Kidney (tissue), 14 donors: Measurements from ENCODE around the gene GPR183. TPM values are rescaled to one million over a fixed set of nuclear protein-coding genes. Genes with fewer than 3 reads are reported as not detected.

ENCODE experiments used
- DNase-seq, 5 donors: peaks; one replicate each; pipeline ENCODE4 v3.0.0-alpha.2; 2013 to 2020
- FAIRE-seq: peaks from 2 replicates; lab custom pipeline; 2012; peaks lifted over from hg19 to GRCh38; lab: Jason Lieb, UNC
- H3K27ac ChIP-seq, 2 donors: one replicate each; pipeline ENCODE4 v1.7.0; 2013; ENCODE audit warnings: low read depth in 2 of 2, low read length in 2 of 2, inconsistent platforms in 1 of 2
- H3K27me3 ChIP-seq: one replicate; pipeline ENCODE4 v1.7.1; 2013; ENCODE audit warnings: low read length, inconsistent platforms; ENCODE audit not compliant: control insufficient read depth, insufficient read depth
- H3K36me3 ChIP-seq, 3 donors: one replicate each; pipeline versions ENCODE4 v1.7.0 to v1.7.1; 2013; ENCODE audit warnings: low read length in 3 of 3, control low read depth in 1 of 3, inconsistent platforms in 1 of 3; ENCODE audit not compliant: insufficient read depth in 3 of 3, control insufficient read depth in 2 of 3
- H3K4me1 ChIP-seq, 3 donors: one replicate each; pipeline versions ENCODE4 v1.7.0 to v1.7.1; 2013; ENCODE audit warnings: low read length in 3 of 3, inconsistent platforms in 1 of 3, low read depth in 1 of 3; ENCODE audit not compliant: control insufficient read depth in 2 of 3, insufficient read depth in 2 of 3
- H3K4me3 ChIP-seq, 3 donors: one replicate each; pipeline versions ENCODE4 v1.7.0 to v1.8.1; 2013; ENCODE audit warnings: low read length in 3 of 3, control low read depth in 1 of 3, inconsistent platforms in 1 of 3
- H3K9ac ChIP-seq, 3 donors: one replicate each; pipeline versions ENCODE4 v1.7.0 to v1.7.1; 2013; ENCODE audit warnings: low read length in 3 of 3, control low read depth in 1 of 3, inconsistent platforms in 1 of 3
- H3K9me3 ChIP-seq, 3 donors: one replicate each; pipeline versions ENCODE4 v1.7.0 to v1.7.1; 2013; ENCODE audit warnings: low read length in 3 of 3, control low read depth in 1 of 3, inconsistent platforms in 1 of 3; ENCODE audit not compliant: control insufficient read depth in 2 of 3, insufficient read depth in 1 of 3
- intact Hi-C: fragments of 100-400 bp; cut with DNase I; formaldehyde crosslinking; loops from one replicate; pipeline ENCODE4 v1.11.1; 2022
- polyA plus RNA-seq: library from polyadenylated mRNA; stranded (reverse); fragments of 350-450 nt; fragmentation: Illumina TruSeq; extraction: RNeasy Lipid Tissue Mini Kit (QIAGEN cat#74804); gene quantifications from one replicate; pipeline ENCODE4 v1.2.3, GENCODE V29; 2014; ENCODE audit warnings: low read depth, low replicate concordance; ENCODE audit not compliant: insufficient read depth
- total RNA-seq: library from RNA; stranded (reverse); fragmentation: NEBNext Ultra II Directional; extraction: Animal tissue kit (Norgen Biotek cat#: 25700); gene quantifications from one replicate; pipeline ENCODE4 v1.2.1, GENCODE V29; 2021
- TF ChIP-seq, protein P1 (sequence below): IDR thresholded peaks from 3 replicates; pipeline ENCODE4 v1.5.1; 2012; ENCODE audit warnings: mild to moderate bottlenecking, moderate library complexity, borderline replicate concordance; ENCODE audit not compliant: insufficient read depth; ENCODE audit errors: extremely low read depth
- donor health status: control.
- donor health status: control.
- donor health status: control.
- donor health status: control.
- donor health status: control.
- donor health status: DM: yes; HTN: yes; CAD: no.
- donor health status: Normal renal cell carcinoma (clear cell type).

The GPR183 gene
- total and polyA plus RNA-seq, 2 donors from 2014 or later = 1.7 to 11.8 TPM

DNA sequence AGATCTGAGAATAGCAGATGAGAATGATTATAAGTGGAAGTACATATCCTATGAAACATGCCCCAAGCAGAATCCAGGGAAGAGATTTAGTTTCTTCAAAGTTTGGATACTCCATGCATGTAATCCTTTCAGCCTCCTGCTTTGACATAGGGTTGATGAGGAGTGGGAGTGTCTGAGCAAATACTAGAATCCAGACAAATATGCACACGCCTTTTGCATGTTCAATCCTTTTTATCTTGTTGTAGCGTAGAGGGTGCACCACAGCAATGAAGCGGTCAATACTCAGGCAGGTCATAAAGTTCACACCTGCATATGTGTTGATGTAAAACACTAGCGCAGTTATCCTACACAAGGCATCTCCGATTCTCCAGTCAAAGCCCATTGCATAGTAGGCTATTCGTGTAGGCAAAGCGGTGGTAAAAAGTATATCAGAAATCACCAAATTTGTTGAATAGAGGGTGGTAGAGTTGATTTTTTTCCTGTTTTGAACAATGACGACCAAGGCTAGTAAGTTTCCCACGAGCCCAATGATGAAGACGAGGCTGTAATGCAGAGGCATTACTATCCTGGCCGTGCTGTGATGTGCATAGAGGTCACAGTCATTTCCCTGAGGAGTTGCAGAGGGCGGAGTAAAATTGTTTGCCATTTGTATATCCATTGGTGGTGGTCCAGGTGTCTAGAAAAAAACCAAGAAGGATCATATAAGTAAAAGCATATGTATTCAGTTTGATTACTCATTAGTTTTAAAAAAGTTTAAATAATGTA is 11.5 kb downstream of the GPR183 start:
- no peaks in the 10 kb centered on the region for H3K36me3 ChIP-seq
- TF ChIP-seq, protein P1, sequence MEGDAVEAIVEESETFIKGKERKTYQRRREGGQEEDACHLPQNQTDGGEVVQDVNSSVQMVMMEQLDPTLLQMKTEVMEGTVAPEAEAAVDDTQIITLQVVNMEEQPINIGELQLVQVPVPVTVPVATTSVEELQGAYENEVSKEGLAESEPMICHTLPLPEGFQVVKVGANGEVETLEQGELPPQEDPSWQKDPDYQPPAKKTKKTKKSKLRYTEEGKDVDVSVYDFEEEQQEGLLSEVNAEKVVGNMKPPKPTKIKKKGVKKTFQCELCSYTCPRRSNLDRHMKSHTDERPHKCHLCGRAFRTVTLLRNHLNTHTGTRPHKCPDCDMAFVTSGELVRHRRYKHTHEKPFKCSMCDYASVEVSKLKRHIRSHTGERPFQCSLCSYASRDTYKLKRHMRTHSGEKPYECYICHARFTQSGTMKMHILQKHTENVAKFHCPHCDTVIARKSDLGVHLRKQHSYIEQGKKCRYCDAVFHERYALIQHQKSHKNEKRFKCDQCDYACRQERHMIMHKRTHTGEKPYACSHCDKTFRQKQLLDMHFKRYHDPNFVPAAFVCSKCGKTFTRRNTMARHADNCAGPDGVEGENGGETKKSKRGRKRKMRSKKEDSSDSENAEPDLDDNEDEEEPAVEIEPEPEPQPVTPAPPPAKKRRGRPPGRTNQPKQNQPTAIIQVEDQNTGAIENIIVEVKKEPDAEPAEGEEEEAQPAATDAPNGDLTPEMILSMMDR = no peak
- H3K9ac ChIP-seq = no peak overlapping the region
- no peaks in the 10 kb centered on the region for H3K4me1 ChIP-seq
- no peak overlapping the region for H3K4me3 ChIP-seq
- FAIRE-seq (no peak), DNase-seq (no peak)
- intact Hi-C loops = no loop called here
- no peaks in the 10 kb centered on the region for H3K9me3 ChIP-seq
- H3K27me3 ChIP-seq = no peaks in the 10 kb centered on the region
- no peak overlapping the region for H3K27ac ChIP-seq

DNA sequence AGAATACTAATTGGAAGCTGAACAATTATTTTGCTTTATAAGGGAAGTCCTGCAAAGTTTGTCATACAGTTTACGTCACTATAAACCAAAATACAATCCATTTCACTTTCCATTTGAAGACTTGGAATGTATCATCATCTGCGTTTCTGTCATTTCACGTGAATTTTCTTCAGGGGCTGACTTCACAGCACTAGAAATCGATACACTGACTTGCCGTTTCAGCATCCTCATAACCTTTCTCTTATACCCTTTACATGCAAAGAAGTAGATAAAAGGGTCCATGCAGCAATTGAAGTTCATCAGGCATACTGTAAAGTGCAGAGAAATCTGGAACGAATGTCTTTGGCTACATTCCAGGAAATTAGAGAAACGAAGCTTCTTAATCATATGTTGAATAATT is 12.2 kb downstream of the GPR183 start:
- no peak for DNase-seq
- no peak overlapping the region for H3K4me3 ChIP-seq
- intact Hi-C loops = no loop called here
- FAIRE-seq = no peak
- H3K4me1 ChIP-seq = no peaks in the 10 kb centered on the region
- no peaks in the 10 kb centered on the region for H3K27me3 ChIP-seq
- H3K36me3 ChIP-seq = no peaks in the 10 kb centered on the region
- H3K9me3 ChIP-seq = no peaks in the 10 kb centered on the region
- no peak overlapping the region for H3K9ac ChIP-seq
- TF ChIP-seq, protein P1 = no peak
- no peak overlapping the region for H3K27ac ChIP-seq

DNA sequence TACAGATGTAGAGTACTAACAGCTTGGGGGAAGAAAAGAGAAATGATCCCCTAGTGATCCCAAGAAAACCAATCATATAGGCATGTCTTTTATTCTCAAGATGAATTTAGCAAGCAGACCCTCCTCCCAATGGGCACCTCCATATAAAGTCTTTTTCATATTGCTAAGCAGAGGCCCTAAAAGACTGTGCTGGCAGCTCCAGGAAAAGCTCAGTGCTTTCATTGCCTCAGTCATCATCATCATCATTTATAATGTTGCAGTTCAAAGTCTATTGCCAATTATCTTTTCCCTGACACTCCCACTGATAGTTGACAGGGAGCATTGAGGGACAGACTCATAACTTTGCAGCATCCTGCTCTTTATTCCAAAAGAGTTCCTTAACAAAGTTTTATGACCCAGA is 13.0 kb downstream of the GPR183 start:
- no peaks in the 10 kb centered on the region for H3K36me3 ChIP-seq
- intact Hi-C loops = no loop called here
- H3K27ac ChIP-seq = no peak overlapping the region
- no peak for DNase-seq
- H3K9ac ChIP-seq = no peak overlapping the region
- H3K9me3 ChIP-seq = no peaks in the 10 kb centered on the region
- no peak for FAIRE-seq
- no peaks in the 10 kb centered on the region for H3K27me3 ChIP-seq
- no peaks in the 10 kb centered on the region for H3K4me1 ChIP-seq
- TF ChIP-seq, protein P1 = no peak
- no peak overlapping the region for H3K4me3 ChIP-seq

DNA sequence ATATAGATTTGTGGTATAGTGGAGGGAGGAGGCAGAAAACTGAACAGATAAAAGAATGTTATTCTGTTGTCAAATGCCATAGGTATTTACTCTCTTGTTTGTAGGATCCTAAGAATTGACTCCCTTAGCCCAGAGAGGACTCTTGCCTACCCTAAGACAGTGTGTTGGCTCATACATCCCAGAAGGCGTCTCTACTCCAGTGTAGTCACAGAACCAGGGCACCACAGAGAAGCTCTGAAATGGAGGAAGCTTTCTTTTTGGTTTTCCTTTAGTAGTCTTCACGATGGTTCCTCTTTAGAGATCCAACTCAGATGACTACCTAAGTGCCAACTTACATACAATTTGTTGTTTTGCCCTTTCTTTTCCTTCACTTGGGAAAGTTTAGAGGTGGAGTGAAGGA is 14.0 kb downstream of the GPR183 start:
- FAIRE-seq = no peak
- no peaks in the 10 kb centered on the region for H3K27me3 ChIP-seq
- no peaks in the 10 kb centered on the region for H3K4me1 ChIP-seq
- no peak overlapping the region for H3K4me3 ChIP-seq
- TF ChIP-seq, protein P1 = no peak
- DNase-seq = no peak
- H3K9ac ChIP-seq = no peak overlapping the region
- no peaks in the 10 kb centered on the region for H3K36me3 ChIP-seq
- no peak overlapping the region for H3K27ac ChIP-seq
- no peaks in the 10 kb centered on the region for H3K9me3 ChIP-seq
- intact Hi-C loops = no loop called here
